ENCODE data around the gene RPL36.

- TF ChIP-seq CTCF (IDR thresholded peaks at IDR 0.05) = no peak
- no peak for TF ChIP-seq POLR2A (IDR thresholded peaks at IDR 0.05)
- TF ChIP-seq POLR2AphosphoS5 (IDR thresholded peaks at IDR 0.05) = no peak
Observed at GRCh38 chr19:5693195-5694166, 3.4 kb downstream of the RPL36 start.
